HTR-8/SVneo (cell line): ENCODE measurements around the gene TAB3.

Source experiments
- DNase-seq: peaks from one replicate; pipeline ENCODE4 v3.0.0; 2011; ENCODE audit warnings: low spot score, mixed read lengths; ENCODE audit not compliant: insufficient read length
- FAIRE-seq: peaks from 2 replicates; lab custom pipeline; 2011; peaks lifted over from hg19 to GRCh38; lab: Jason Lieb, UNC

TAB3 gene, protein sequence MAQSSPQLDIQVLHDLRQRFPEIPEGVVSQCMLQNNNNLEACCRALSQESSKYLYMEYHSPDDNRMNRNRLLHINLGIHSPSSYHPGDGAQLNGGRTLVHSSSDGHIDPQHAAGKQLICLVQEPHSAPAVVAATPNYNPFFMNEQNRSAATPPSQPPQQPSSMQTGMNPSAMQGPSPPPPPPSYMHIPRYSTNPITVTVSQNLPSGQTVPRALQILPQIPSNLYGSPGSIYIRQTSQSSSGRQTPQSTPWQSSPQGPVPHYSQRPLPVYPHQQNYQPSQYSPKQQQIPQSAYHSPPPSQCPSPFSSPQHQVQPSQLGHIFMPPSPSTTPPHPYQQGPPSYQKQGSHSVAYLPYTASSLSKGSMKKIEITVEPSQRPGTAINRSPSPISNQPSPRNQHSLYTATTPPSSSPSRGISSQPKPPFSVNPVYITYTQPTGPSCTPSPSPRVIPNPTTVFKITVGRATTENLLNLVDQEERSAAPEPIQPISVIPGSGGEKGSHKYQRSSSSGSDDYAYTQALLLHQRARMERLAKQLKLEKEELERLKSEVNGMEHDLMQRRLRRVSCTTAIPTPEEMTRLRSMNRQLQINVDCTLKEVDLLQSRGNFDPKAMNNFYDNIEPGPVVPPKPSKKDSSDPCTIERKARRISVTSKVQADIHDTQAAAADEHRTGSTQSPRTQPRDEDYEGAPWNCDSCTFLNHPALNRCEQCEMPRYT

DNA sequence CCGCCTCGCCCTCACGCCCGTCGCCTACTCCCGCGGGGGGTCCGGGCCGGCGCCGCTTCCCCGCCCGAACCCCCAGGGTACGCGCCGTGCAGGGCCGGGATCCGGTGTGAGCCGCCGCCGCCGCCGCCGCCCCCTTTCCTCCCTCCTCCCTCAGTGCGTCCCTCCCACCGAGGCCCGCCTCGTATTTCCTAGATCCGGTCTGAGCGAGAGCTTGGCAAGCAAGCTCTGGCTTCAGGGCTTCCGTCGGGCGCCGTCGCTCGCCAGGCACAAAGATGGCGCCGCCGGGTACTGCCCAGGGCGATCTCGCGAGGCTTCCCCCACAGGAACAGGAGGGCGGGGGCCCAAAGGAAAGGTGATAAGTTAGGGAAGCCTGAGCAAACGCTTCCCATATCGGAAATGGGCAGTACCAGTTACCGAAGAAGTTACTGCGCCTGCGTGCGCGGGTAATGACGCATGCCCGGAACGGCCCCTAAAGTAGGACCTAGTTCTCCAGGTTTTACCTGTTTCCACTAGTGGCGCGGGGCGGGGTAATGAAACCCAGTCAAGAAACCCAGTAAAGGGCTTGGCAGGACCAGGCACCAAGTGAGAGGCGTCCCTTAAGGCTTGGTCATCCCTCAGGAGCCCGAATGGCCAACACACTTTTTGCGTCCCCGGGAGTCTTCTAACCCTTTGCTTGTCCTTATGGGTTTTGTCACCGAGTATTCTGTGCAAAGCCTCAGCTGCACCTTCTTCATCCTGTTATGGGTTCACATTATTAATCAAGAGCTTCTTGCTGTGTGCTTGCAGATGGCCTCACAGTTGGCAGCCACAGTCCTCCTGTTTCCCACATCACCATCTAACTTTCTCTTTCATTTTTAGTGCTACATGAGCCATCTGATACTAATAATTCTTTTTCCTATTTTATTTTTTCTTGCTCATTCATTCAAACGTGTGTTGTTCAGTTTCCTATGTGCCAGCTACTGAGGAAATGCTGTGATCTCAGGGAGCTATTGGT lies at the start of gene TAB3:
TAB3 (minus strand) TSS at position 108 of the 994 bp plus-strand sequence. CDS start 29,666 bp downstream, outside the sequence.
- DNase-seq = peak; percentile 84
- FAIRE-seq = peak; percentile 91

DNA sequence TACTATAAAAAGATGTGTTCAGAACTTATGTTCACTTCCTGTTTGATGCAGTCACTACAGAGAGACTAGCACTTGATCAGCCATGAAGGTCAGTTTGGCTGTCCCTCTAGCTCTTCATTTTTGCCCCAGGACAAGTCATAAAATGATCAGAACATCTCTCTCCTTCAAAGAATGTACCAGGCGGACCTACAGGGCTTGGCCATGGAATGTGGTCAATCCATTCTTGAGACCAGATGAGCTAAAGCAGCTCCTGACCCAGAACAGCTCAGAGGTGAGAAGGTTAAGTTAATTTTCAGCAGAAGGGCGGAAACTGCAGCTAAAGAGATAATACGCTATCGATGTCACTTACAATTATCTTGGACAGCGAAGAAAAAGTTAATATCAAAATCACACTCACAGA lies 49.2 kb upstream of the TAB3 start:
- FAIRE-seq (no peak), DNase-seq (no peak)

DNA sequence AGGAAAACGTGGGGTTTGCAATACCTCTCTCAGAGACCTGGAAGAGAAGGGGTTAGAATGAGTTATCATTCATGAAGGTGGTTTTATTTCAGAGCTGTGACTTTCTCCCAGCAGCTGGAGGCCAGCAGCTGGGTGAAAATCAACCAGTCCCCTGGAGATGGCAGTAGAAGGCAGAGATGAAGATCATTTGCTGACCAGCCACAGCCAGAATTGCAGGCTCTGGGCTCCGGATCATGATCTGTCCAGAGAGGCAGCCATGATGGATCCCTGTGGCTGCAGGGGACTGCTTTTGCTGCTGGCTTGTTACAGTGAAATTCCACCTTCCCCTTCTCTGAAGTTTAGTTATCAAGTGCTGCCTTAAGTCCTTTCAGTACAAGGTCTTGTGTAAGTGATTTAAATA lies 46.9 kb upstream of the TAB3 start:
- no peak for FAIRE-seq

DNA sequence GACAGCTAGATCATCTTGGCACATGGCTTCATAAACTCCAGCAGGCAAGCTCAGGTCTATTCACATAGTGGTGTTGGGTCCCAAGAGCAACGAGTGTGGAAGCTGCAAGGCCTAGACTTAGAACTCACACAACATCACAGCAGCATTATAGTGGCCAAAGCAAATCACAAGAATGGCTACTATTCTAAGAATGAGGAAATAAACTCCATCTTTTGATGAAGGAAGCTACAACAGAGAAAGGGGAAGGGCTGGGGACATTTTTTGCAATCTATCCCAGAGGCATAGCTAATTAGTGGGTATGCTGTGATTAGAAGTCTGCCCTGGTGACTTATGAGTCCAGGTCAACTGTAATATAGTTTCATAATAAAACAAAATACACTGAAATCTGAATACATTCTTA lies 42.9 kb upstream of the TAB3 start:
- no peak for DNase-seq
- FAIRE-seq = peak; percentile 40

More for the DNA sequence above, 46.9 kb upstream of the TAB3 start:
- DNase-seq = peak; percentile 28

DNA sequence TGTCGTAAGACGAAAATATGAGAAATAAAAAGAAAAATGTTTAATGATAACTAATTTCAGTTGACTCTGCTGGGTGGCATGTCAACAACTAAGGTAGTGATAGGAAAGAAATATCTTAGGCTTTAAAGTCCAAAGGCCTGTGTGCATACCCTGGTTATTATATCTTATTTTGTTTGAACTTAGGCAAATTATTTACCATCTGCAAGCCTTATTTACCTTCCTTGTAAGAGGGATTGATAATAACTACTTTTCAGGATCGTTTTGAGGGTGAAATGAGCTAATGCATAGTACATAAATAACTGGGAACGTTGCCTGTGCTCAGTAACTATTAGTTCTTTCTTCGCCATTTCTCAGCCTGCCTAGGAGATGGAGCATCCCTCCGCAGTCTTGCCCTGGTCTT lies 41.6 kb upstream of the TAB3 start:
- DNase-seq (no peak), FAIRE-seq (no peak)

DNA sequence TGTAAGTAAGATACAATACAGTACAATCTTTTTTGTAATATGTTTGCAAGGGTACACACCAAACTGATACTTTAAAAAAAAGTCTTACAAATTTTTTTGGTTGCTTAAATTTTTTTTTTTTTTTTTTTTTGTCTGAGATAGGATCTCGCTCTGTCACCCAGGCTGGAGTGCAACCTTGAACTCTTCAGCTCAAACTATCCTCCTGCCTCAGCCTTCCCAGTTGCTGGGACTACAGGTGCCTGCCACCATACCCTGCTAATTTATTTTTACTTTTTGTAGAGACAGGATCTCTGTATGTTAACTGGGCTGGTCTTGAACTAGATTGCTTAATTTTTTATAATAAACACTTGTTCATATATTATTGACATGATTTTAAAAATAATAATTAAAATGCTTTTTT lies 41.1 kb upstream of the TAB3 start:
- FAIRE-seq = no peak

DNA sequence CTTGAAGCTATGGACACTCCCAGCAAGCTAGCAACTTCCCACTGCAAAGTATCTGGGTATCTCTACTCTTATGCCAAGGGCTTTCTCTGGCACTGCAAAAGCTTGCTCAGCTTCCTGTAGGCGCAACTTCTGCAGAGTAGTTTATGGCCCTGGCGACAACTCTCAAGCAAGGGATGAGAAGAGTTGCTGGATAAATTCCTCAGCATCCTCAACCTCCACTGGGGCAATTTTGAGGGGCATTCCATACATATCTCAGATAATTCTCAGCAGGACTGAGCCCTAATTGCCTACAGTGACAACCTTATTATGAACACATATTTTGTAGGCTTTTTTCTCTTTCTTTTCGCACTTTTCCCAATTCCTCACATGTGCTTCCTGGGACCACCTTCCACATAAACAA lies 31.2 kb upstream of the TAB3 start:
- DNase-seq = no peak
- no peak for FAIRE-seq

More for the DNA sequence above, 41.1 kb upstream of the TAB3 start:
- DNase-seq = no peak

DNA sequence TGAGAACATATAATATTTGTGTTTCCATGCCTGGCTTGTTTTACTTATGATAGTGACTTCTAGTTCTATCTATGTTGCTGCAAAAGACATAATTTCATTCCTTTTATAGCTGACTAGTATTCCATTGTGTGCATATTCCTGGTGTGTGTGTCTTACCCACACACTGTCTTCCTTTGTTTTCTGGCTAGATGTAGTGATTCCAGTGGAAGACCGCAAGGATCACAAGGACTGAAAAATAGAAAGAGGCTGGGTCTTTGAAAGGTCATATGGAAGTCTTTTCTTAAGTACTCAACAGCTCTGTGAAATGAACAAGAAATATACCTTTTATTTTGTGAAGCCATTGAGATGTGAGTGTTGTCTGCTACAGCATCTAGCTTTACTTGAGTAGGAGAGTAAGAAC lies 29.4 kb upstream of the TAB3 start:
- FAIRE-seq = no peak

DNA sequence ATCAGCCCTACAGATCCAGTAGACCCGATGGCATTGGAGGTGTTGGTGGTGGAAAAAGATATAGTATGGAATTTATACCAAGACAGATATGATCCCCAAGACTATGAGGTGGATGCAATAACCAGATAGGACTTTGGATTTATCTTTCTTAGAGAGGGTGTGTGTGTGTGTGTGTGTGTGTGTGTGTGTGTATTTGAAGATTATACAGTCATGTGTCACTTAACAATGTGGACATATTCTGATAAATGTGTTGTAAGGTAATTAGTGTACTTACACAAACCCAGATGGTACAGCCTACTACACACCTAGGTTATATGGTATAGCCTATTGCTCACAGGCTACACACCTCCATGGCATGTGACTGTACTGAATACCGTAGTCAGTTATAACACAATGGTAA lies 24.4 kb upstream of the TAB3 start:
- FAIRE-seq = peak; percentile 83
- DNase-seq = no peak

More for the DNA sequence above, 29.4 kb upstream of the TAB3 start:
- no peak for DNase-seq

DNA sequence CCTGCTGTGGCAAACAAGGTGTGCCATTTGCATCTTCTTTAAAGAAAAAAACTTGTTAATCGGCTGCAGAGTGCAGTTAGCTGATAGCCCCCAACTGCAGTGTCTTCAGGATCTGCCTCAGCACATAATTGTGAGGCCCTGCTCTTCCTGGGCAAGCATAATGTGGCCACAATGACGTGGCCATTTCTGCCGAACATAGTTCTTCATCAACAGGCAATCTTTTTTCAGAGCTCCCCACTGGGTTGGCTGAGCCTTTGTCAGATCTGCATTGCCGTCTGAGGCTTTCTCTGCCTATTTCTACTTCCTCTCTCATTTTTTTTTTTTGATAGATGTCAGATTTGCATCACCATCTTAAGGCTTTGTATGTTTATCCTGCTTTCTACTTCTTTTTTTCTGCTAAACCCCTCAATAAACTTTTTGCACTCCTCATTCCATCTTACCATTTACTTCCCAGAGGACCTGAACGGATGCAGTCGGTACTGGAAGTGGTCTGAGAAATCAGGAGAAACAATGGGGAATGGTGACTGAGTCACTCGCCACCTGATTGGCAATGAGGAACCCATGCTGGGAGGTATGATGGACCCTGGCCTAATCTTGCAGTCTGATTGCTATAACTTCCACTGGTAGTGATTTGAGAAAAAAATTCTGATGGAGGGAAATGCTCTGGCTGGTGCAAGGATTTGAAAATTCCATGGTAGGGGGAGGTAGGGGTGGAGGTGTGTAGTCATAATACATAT lies 21.2 kb upstream of the TAB3 start:
- DNase-seq = no peak
- no peak for FAIRE-seq

DNA sequence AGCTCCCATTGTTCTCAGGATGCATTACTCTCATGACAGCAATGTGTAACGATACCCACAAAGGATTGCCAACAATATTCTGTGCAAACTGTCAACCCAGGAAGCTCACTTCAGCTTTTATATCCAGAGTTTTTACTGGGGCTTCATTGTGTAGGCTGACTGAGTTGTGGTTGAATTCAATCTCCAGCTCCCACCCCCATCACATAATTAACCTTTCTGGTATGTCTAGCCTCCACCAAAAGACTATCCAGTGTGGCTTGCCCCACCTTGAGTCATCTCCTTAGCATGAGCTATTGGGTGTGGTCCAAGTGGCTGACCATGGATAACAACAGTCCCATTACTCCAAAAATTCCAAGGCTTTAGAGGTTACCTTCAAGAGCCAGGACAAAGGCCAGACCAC lies 17.7 kb upstream of the TAB3 start:
- DNase-seq (no peak), FAIRE-seq (no peak)

DNA sequence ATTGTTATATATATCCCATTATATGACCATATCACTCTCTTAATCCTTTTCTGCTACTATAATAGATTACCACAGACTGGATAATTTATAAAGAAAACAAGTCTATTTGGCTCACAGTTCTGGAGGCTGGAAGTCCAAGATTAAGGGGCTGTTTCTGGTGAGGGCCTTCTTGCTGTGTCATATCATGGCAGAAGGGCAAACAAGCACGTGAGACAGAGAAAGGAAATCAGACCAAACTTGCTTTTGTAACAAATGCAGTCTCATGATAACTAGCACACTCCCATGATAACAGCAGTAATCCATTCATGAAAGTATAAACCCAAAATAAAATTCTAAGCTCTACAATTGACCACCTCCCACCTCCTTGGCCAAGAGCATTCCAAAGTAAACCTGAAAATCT lies 16.3 kb upstream of the TAB3 start:
- DNase-seq (no peak), FAIRE-seq (no peak)

DNA sequence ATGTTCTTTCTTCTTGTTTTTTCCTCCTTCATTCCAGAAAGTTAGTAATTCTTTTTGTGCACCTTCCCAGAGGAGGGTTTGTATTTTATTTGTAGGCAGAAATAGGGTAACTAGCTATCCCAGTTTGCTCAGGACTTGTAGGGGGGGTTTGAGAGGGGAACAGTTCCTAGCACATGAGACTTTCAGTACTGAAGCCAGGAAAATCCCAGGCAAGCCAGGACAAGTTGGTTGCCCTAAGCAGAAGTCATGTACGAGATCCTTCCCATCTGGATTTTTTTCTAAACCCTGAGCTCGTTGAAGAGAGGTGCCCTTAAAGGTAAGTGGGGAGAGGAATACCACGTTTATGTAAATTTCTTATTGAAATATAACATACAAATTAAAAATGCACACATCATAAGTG lies 15.6 kb upstream of the TAB3 start:
- DNase-seq (no peak), FAIRE-seq (no peak)

DNA sequence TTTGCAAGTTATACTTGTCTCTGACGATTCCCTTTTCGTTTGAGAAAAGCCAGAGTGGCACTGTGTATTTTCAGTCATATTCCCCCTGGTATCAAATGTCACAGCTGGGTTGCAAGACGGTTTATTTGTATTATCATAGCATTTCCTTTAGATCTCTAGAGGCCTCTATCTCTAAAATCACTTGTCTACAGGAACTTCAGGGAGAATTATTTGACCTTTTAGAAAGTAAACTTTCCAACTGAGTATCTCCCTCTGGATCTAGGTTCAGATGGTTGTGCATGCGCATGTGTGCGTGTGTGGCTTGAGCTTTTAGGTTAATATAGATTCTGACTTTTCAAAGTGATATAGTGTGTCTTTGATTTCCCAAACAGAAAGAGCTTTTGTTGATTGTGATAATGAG lies 15.1 kb upstream of the TAB3 start:
- no peak for FAIRE-seq
- DNase-seq = no peak

DNA sequence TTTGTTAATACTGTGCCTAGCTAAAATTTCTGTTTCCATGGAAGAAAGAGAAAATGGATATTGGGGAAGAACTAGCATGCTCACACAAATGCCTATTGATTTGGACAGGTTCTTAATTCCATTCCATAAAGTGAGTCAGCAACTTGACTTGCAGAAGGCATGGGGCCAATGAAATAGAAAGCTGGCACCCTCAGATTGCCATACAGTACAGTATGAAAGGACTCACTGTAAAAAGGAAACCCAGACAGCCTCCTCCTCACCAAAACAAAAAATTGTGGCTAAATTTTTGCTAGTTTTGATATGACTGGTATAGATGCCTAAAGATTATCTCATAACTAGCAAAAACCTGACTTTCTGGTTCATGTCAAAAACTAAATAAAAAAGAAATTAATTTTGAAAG lies 11.2 kb upstream of the TAB3 start:
- FAIRE-seq = no peak

DNA sequence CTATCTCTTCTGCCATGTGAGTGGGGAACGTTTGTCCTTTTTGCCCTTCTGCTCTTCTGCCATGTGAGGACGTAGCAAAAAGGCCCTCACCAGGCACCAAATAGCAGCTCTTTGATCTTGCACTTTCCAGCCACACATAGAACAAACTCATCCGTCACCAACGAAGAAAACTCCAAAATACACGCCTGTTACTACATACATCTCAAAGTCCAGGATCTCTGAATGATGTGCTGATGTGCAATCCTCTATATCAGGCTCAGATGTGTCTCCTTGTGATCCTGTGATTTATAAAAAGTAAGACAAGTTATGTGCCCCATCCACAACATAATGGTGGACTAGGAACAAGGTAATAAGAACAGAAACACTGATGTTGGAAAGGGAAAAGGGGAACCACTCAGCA lies 9.8 kb upstream of the TAB3 start:
- FAIRE-seq (no peak), DNase-seq (no peak)

More for the DNA sequence above, 11.2 kb upstream of the TAB3 start:
- DNase-seq = no peak

DNA sequence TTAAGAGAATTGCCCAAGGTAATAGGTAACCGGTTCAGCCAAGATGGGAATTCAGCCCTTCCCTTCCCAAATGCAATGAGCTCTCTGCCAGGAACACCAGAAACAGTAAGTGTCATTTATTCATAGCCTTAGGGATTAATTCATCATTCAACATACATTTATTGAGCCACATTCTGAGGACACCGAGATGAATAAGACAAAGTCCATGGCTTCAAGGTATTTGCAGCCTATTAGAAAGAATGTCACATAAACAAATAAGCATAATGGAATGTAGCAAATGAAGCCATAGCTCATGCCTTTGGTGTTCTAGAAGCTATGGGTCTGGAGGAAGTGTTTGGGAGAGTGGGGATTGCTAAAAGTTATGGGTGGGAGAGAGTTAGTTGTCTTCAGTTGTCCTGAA lies 6.3 kb upstream of the TAB3 start:
- no peak for DNase-seq
- peak; percentile 54 for FAIRE-seq

DNA sequence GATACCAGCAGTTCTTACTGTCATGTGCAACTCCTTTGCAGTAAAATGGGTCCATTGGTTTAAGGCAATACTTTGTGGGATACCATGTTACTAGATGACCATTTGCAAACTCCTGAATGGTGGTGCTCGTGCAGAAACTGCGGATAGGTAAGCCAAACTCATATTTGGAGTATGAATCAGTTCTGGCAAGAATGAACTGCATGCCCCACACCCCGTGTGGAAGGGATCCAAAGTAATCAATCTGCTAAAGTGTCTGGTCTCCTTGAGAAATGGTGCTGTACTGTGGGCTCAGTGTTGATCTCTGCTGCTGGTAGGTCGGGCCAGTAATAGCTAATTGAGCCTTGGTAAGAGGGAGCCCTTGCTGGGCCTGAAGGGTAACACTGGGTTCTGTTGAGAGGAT lies 4.2 kb upstream of the TAB3 start:
- DNase-seq (no peak), FAIRE-seq (peak; percentile 57)

DNA sequence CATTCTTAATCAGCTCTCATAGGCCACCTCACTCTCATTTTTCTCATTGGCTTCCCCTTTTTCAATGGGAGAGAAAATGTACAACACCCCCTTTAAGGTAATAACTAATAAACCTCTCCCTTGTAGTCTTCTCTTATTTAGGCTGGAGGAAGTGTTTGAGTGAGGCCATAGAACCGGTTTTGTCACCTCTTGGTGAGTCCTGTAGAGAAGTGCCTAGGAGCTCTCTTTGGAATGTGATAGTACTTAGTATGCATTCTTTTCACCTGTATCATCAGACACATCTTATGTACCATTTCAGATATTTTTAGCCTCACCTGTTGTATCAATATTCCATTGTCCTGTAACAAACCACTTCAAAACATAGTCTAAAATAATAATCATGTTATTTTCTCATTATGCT lies 3.5 kb upstream of the TAB3 start:
- FAIRE-seq = no peak

More for the DNA sequence above, 3.5 kb upstream of the TAB3 start:
- DNase-seq = no peak
